VCaP (cell line): ENCODE results near the gene HNRNPH3.

Experiments
- H3K27ac ChIP-seq: fragments of 450-650 bp; 2 replicates; pipeline ENCODE4 v1.5.1; 2017
- TF ChIP-seq, protein P1 (sequence below): fragments of 450-650 bp; conservative IDR thresholded peaks from 2 replicates; pipeline ENCODE4 v1.5.1; 2017; ENCODE audit warnings: mild to moderate bottlenecking, moderate library complexity

HNRNPH3 gene

DNA sequence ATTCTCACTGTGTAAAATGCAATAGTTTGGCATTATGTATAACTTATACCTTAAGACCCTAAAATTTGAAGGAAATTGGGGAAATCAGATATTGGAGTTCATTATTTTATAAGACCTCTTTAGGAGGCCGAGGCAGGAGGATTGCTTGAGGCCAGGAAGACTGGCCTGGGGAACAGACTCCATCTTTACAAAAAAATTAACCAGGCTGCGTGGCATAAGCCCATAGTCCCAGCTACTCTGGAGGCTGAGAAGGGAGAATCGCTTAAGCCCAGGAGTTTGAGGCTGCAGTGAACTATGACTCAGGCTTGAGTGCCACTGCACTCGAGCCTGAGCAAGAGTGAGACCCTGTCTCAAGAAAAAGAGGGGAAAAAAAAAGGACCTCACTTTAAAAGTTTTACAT, 14.9 kb downstream of the HNRNPH3 start:
- no peak overlapping the region for H3K27ac ChIP-seq
- TF ChIP-seq, protein P1, sequence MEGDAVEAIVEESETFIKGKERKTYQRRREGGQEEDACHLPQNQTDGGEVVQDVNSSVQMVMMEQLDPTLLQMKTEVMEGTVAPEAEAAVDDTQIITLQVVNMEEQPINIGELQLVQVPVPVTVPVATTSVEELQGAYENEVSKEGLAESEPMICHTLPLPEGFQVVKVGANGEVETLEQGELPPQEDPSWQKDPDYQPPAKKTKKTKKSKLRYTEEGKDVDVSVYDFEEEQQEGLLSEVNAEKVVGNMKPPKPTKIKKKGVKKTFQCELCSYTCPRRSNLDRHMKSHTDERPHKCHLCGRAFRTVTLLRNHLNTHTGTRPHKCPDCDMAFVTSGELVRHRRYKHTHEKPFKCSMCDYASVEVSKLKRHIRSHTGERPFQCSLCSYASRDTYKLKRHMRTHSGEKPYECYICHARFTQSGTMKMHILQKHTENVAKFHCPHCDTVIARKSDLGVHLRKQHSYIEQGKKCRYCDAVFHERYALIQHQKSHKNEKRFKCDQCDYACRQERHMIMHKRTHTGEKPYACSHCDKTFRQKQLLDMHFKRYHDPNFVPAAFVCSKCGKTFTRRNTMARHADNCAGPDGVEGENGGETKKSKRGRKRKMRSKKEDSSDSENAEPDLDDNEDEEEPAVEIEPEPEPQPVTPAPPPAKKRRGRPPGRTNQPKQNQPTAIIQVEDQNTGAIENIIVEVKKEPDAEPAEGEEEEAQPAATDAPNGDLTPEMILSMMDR, result no peak

GRCh38 chr10:68348265-68348741, 16.4 kb downstream of the HNRNPH3 start:
- H3K27ac ChIP-seq, result no peak overlapping the region
- TF ChIP-seq, protein P1, result peak; percentile 80

GRCh38 chr10:68353537-68353936, 21.7 kb downstream of the HNRNPH3 start:
- TF ChIP-seq, protein P1, result no peak
- no peak overlapping the region for H3K27ac ChIP-seq

DNA sequence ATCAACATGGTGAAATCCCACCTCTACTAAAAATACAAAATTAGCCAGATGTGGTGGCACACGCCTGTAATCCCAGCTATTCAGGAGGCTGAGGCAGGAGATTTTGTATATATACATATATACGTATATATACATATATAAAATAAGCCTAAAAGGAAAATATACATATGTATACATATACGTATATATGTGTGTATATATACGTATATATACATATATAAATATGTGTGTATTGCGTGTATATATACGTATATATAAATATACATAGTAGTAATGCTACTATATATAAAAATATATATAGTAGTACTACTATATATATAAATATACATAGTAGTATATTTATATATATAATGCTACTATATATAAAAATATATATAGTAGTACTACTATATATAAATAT, 27.3 kb downstream of the HNRNPH3 start:
- no peak overlapping the region for H3K27ac ChIP-seq
- TF ChIP-seq, protein P1, result no peak

GRCh38 chr10:68362590-68362989, 30.7 kb downstream of the HNRNPH3 start:
- H3K27ac ChIP-seq, result no peak overlapping the region
- TF ChIP-seq, protein P1, result no peak

GRCh38 chr10:68364101-68364886, 32.4 kb downstream of the HNRNPH3 start:
- TF ChIP-seq, protein P1, result no peak

GRCh38 chr10:68365611-68366010, 33.7 kb downstream of the HNRNPH3 start:
- no peak overlapping the region for H3K27ac ChIP-seq
- TF ChIP-seq, protein P1, result no peak

More at GRCh38 chr10:68364101-68364886, 32.4 kb downstream of the HNRNPH3 start:
- no peak overlapping the region for H3K27ac ChIP-seq
